Raji (cell line): ENCODE measurements around the gene TGDS.

Experiments
- POLR2A ChIP-seq: IDR thresholded peaks from 2 replicates; pipeline ENCODE4 v1.6.1; 2011; ENCODE audit warnings: low read depth, low read length, control low read depth; ENCODE audit not compliant: insufficient read depth

TGDS gene

GRCh38 chr13:94595950-94596574 is at the start of gene TGDS:
TGDS (minus strand) TSS chr13:94596152; CDS start chr13:94596136, 16 bp downstream.
- peak; percentile 97 for TF ChIP-seq POLR2A

GRCh38 chr13:94641409-94641941 is 45.5 kb upstream of the TGDS start:
- TF ChIP-seq POLR2A: no peak

- TF ChIP-seq POLR2A: no peak
These were observed 44.8 kb upstream of the TGDS start for GRCh38 chr13:94640721-94641120.

GRCh38 chr13:94636942-94637578 is 41.1 kb upstream of the TGDS start:
- no peak for TF ChIP-seq POLR2A

GRCh38 chr13:94632226-94632980 is 36.5 kb upstream of the TGDS start:
- TF ChIP-seq POLR2A: no peak

GRCh38 chr13:94630858-94631257 is 34.9 kb upstream of the TGDS start:
- TF ChIP-seq POLR2A: no peak

GRCh38 chr13:94623316-94623715 is 27.4 kb upstream of the TGDS start:
- no peak for TF ChIP-seq POLR2A

GRCh38 chr13:94622344-94622743 is 26.4 kb upstream of the TGDS start:
- no peak for TF ChIP-seq POLR2A

GRCh38 chr13:94620286-94620896 is 24.4 kb upstream of the TGDS start:
- no peak for TF ChIP-seq POLR2A

GRCh38 chr13:94617389-94618000 is 21.5 kb upstream of the TGDS start:
- TF ChIP-seq POLR2A: no peak

GRCh38 chr13:94613051-94613450 is 17.1 kb upstream of the TGDS start:
- TF ChIP-seq POLR2A: no peak

- TF ChIP-seq POLR2A: no peak
These were observed 16.1 kb upstream of the TGDS start for GRCh38 chr13:94612050-94612449.

- no peak for TF ChIP-seq POLR2A
These were observed 14.5 kb upstream of the TGDS start for GRCh38 chr13:94610475-94610874.

- TF ChIP-seq POLR2A: no peak
These were observed 13.2 kb upstream of the TGDS start for GRCh38 chr13:94609196-94609595.

GRCh38 chr13:94608586-94608985 is 12.6 kb upstream of the TGDS start:
- no peak for TF ChIP-seq POLR2A

- no peak for TF ChIP-seq POLR2A
These were observed 12.0 kb upstream of the TGDS start for GRCh38 chr13:94607939-94608338.

- no peak for TF ChIP-seq POLR2A
These were observed 11.1 kb upstream of the TGDS start for GRCh38 chr13:94607056-94607455.
